MV-4-11 (cell line): Measurements from ENCODE around the gene ABLIM3.
A peak's percentile ranks its signal among the peaks of the same experiment; 100 is the strongest.

Experiments
- DNase-seq: peaks from one replicate; lab custom pipeline; 2025; lab: John Stamatoyannopoulos, UW

Gene ABLIM3

GRCh38 chr5:149282027-149282965 lies 141.0 kb downstream of the ABLIM3 start:
- DNase-seq, result no peak

DNA sequence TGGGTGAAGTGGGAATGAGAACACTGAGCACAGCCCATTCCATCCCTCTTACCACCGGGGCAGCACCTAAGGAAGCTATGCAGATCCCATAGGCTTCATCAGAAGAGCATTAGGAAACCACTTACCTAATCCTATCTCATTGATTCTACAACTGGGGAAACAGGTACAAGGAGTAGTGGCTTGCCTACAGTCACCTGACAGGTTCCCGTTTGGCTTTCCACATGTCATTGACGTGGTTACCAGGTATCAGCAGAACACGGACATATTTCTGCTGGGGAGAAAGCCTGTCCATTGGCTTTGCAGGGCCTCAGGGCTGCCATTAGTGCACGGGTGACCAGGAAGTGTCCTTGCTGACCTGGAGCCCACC lies 141.7 kb downstream of the ABLIM3 start:
- DNase-seq, result no peak

DNA sequence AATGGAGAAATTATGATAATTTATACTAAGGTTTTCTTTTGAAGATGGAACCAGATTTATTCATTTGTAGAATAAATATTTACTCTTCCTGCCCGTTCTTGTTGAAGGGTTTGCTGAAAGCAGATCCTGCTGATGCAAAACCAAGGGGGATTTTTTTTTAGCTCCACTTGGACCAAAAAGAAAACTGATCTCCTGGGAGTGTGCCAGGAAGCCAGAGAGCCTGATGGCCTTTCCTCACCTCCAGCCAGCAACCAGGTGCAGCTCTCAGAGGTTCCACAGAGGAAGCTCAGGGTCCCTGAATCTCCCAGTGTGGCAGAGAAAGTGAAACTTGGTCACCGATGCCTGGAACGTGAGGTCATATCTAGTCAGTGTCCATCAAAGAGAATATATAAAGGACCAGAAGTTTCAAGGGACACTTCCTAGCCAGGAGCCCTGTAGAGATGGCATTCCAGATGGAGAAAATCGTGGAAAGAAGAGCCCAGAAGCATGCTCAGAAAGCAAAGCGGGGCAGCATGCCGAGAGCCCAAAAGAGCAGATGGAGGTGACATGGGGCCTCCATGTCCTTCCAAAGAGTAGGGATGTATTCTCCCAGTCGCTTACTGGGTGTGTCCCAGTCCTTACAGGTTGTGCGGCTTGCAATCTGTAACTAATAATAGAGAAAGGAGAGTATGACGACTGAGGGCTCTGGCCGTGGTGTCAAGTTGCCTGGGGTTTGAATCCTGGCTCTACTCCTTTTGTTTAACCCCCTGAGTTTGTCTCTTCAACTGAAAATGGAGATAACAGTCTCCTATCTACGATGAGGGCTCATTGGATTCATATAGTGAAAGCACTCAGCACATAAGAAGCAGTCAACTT lies 142.6 kb downstream of the ABLIM3 start:
- DNase-seq, result no peak

DNA sequence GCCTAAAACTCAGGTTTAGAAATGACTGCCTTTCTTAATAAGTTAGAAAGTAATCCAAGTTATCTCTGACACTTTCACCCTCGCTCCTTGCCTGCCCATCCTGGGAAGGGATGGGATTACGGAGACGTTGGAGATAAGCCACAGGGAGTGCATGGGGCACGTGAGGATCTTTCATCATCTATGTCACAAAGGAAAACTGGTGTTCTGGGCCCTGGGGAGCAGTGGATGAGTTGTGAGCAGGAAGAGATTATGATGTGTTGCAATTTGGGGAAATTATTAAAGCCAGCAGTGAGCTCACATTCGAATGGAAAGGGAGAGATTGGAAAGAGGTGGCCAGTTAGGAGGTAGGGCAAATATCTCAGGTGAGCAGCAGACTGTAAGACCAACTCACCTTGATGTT lies 143.2 kb downstream of the ABLIM3 start:
- peak; percentile 11 for DNase-seq

- no peak for DNase-seq
Observed at GRCh38 chr5:149285153-149285552, 143.9 kb downstream of the ABLIM3 start.

DNA sequence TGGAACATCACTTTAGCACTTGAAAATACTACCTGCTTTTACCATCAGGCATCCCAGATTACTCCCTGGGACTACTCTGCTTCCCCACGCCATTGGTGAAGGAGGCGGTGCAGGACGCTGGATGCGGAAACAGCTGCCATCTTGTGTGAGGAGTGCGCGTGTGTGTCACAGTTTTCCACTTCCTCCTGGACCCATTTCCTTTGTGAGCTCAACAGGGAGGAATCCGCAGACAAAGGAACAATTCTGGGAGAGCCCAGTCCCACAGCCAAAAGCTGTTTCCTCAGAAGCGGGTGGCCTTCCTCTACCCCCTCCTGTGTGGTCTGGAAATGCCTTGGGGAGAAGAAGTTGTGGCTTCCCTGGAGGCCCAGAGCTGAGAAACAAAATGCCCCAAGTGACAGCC lies 147.1 kb downstream of the ABLIM3 start:
- DNase-seq, result peak; percentile 70

DNA sequence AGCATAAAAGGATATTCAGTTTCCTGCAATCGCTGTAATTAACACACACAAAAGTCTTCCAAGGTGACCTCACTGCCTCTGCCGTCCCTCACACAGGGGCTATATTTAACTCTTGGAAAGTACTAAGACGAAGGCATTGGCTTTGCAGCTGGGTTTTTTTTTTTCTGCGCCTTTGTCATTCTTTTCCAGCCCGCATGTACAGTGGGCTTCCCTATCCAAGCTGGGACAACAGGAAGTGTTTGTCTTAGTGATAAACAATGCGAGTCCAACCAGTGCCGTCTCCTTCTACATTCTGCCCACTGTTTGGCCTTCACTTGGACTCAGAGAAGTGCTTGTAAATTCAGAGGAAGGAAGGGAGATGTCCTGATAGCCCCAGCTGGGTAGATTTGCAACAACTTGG lies 148.0 kb downstream of the ABLIM3 start:
- DNase-seq, result no peak

- DNase-seq, result peak; percentile 19
Observed at GRCh38 chr5:149294872-149295829, 153.9 kb downstream of the ABLIM3 start.

- DNase-seq, result no peak
Observed at GRCh38 chr5:149297340-149298025, 156.2 kb downstream of the ABLIM3 start.

GRCh38 chr5:149298163-149298562 lies 156.9 kb downstream of the ABLIM3 start:
- no peak for DNase-seq

GRCh38 chr5:149298842-149299404 lies 157.6 kb downstream of the ABLIM3 start:
- no peak for DNase-seq

DNA sequence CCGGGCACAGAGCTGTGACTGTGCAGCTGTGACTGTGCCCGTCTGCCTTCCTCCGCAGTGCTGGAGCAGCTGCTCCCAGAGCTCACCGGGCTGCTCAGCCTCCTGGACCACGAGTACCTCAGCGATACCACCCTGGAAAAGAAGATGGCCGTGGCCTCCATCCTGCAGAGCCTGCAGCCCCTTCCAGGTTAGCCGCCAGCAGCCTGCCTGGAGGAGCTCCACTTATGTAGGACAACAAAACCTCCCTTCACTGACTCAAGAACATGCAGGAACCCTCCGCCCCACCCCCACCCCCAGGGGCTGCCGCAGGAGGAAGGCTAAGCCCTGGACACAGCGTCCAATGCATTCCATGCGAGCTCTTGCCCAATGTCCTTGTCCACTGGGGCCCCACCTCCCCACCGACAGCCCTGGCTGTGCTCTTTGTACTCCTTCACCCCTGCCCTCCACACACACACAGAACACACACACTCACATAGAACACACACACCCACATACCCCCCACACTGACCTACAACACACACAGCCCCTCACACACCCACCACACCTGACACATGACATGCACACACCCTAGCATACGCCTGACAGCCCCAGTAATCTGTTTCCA lies 158.3 kb downstream of the ABLIM3 start:
- DNase-seq, result no peak

DNA sequence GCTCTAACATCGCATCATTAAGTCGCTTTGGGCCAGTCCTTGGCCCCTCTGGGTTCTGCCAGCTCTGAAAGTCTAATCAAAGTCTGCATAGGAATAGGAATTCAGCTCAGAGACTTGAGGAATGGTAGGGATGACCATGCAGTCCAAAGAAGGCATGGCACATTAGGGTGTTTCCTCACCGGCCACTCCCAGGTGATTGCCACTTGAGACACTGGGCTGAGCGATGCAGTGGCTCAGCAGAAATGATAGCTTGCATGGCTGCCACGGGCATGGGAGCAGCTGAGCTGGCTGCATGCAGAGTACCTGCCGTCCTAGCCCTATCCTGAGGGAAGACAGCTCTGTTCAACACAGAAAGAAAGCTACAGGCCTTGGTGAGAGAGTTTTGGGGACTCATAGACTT lies 159.1 kb downstream of the ABLIM3 start:
- DNase-seq, result no peak

DNA sequence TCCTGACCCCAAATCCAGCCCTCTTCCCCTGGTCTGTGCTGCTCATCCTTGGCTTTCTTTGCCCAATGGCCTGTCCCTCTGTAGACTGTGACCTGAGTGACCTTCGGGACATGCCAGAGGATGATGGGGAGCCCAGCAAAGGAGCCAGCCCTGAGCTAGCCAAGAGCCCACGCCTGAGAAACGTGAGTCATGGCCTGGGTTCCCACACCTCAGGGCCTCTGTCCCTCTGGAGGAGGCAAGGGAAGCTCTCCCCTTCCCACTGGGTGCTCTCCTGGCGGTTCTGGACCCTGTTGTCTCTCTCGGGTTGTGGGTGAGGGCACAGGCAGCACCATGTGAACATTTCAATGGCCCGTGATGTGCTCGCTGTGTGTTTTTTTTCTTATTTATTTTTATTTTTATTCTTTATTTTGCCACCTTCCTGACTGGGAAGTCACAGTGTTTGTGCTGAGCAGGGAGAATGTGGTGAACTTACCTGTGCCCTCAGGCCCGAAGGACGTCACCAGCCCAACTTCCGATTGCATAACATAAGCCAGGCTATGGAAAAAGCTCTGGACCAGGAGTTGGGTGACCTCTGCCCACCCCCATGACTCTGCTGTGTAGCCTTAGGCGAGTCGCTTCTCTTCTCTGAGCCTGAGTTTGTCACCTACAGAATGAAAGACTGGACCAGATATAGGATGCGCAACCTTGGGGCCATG lies 159.9 kb downstream of the ABLIM3 start:
- DNase-seq, result no peak

GRCh38 chr5:149301744-149302380 lies 160.6 kb downstream of the ABLIM3 start:
- DNase-seq, result no peak

GRCh38 chr5:149302641-149303040 lies 161.3 kb downstream of the ABLIM3 start:
- peak; percentile 26 for DNase-seq

DNA sequence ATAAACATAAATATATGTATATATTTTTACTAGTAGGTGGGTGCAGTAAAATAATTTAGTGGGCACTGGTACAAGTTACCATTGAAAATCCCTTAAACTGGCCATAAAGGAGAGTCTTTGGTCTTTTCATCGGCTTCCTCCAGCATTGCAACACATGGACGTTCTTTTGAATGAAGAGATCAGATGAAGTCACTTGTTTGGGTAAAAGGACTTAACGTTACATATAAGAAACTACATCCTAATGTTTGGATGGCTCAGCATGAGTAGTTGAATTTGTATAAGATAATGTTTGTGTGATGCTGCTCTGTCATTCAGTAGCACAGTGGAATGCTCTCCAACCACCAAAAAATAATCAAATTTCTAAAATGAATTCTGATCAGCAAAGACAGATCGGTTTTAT lies 161.9 kb downstream of the ABLIM3 start:
- no peak for DNase-seq

DNA sequence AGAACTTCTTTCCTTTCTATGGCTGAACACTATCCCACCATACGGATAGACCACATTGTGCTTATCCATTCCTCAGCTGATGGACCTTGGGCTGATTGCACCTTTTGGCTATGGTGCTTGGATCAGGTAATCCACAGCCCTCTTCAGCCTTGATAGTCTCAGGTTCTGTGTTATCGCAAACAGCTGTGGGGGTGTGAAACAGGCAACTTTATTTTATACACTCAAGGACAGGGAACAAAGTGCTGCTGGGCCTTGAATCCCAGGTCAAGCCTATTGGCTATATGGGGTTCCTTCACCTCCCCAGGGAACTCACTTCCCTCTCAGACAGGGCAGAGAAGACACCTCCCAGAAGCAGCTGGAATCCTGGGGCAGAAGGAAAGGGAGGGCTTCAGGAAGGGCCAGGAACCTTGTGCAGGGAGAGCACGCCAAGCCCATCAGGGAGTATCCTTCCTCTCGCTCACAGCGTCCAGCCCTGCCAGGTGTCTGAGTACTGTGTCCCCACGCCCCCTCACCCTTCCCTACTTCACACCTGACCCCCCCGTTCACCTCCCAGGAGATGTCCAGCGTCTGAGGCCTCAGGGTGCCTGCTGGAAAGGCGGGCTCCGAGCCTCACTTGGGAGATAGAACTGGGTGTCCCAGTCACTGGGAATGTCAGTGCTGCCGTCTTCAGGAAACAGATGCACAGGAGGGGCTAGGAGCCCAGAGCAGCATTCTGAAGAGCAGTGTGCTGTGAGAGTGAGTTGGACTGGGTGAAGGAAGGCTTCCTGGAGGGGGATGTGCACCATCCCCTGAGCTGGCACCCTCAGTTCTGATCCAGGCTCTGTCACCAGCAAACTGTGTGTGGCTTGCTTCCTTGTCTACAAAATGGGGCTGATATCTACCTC lies 163.1 kb downstream of the ABLIM3 start:
- no peak for DNase-seq
